GM03348 (cell line): ENCODE data around the gene SDHAF3.

Source experiments
- DNase-seq: peaks from one replicate; pipeline ENCODE4 v3.0.0; 2012; ENCODE audit warnings: low spot score

SDHAF3 gene

GRCh38 chr7:97219237-97219636 lies 101.7 kb downstream of the SDHAF3 start:
- DNase-seq: no peak

DNA sequence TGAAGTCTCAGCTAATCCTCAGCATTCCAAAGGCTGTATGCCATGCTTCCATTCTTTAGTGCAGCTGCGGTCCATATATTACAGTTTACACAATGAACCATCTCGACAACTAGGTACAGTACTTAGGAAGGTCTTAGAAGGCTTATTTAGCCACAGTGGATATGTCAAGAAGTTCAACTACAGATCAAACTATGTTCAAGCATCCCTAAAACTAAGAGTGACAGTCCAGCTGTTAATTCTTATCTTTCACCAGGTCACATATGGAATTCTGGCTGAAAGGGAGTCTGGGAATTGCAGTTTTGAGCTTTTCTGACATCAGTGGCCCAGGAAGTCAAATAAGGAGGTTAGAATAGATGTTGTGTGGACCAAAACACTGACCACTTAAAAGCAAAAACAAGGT lies 106.8 kb downstream of the SDHAF3 start:
- DNase-seq: no peak

DNA sequence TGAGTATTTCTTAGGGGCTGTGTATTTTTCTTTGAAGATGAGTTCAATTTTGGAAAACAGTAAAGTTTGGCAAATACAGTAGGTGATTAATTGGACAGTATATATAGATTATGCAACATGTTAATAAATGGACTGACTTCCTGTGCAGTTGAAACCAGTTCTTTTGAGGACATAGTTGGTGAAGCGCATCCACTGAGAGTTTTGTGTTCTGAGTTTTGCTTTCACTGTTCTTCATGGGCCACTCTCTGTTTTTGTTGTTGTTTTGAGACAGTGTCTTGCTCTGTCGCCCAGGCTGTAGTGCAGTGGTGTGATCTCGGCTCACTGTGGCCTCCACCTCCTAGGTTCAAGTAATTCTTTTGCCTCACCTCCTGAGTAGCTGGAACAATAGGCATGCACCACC lies 109.0 kb downstream of the SDHAF3 start:
- no peak for DNase-seq
